ENCODE measurements around the gene OR5M8.

The OR5M8 gene

GRCh38 chr11:56491270-56491669 lies at the start of gene OR5M8:
TSS of gene OR5M8 (minus strand) at chr11:56491370. CDS start at chr11:56491370, 0 bp downstream.
- no peak for DNase-seq (ENCODE audit: low read depth)

GRCh38 chr11:56533054-56533740 lies 42.0 kb upstream of the OR5M8 start:
- no peak for DNase-seq (ENCODE audit: low read depth)

- no peak for DNase-seq (ENCODE audit: low read depth)
These were observed 40.7 kb upstream of the OR5M8 start for GRCh38 chr11:56531856-56532255.

- no peak for DNase-seq (ENCODE audit: low read depth)
These were observed 30.8 kb upstream of the OR5M8 start for GRCh38 chr11:56522008-56522407.

GRCh38 chr11:56513280-56513679 lies 22.1 kb upstream of the OR5M8 start:
- no peak for DNase-seq (ENCODE audit: low read depth)

GRCh38 chr11:56509439-56509838 lies 18.3 kb upstream of the OR5M8 start:
- no peak for DNase-seq (ENCODE audit: low read depth)

GRCh38 chr11:56497010-56497409 lies 5.8 kb upstream of the OR5M8 start:
- no peak for DNase-seq (ENCODE audit: low read depth)

GRCh38 chr11:56495117-56495516 lies 3.9 kb upstream of the OR5M8 start:
- DNase-seq (ENCODE audit: low read depth) = no peak

- no peak for DNase-seq (ENCODE audit: low read depth)
These were observed 4.4 kb downstream of the OR5M8 start for GRCh38 chr11:56486801-56487200.

GRCh38 chr11:56474729-56475235 lies 16.4 kb downstream of the OR5M8 start:
- no peak for DNase-seq (ENCODE audit: low read depth)

GRCh38 chr11:56473252-56473651 lies 17.9 kb downstream of the OR5M8 start, which contains the start of gene OR5M3:
TSS of gene OR5M3 (minus strand) at chr11:56473352. CDS start at chr11:56470497, 2,855 bp downstream.
- DNase-seq (ENCODE audit: low read depth) = no peak

- no peak for DNase-seq (ENCODE audit: low read depth)
These were observed 34.1 kb downstream of the OR5M8 start for GRCh38 chr11:56457076-56457475.

- no peak for DNase-seq (ENCODE audit: low read depth)
These were observed 37.6 kb downstream of the OR5M8 start for GRCh38 chr11:56453521-56453920.
